ENCODE data around the gene GEMIN7.
A peak's percentile ranks its signal among the peaks of the same experiment; 100 is the strongest.

The GEMIN7 gene

GRCh38 chr19:45076851-45077730 lies 2.0 kb upstream of the GEMIN7 start:
- Histone ChIP-seq H3K9me3 (ENCODE audit: control insufficient read depth, low read length) (no peaks in the 10 kb centered on the region), H3K36me3 (ENCODE audit: control insufficient read depth, insufficient read depth, low read length, severe bottlenecking) (peaks cover 5% of the 10 kb centered on the region), H3K4me1 (ENCODE audit: control insufficient read depth, insufficient read depth, low read length) (peaks cover 15% of the 10 kb centered on the region), H3K4me3 (ENCODE audit: low read length) (peak overlapping the region; percentile 66), H3K9ac (ENCODE audit: low read length) (peak overlapping the region; percentile 61), H3K27me3 (replicated peaks; ENCODE audit: control insufficient read depth, insufficient read depth, low read length) (no peaks in the 10 kb centered on the region)
- no peak for DNase-seq (ENCODE audit: low read depth)

- Histone ChIP-seq H3K9me3 (ENCODE audit: control insufficient read depth, low read length) (no peaks in the 10 kb centered on the region), H3K36me3 (ENCODE audit: control insufficient read depth, insufficient read depth, low read length, severe bottlenecking) (peaks cover 9% of the 10 kb centered on the region), H3K4me3 (ENCODE audit: low read length) (peak overlapping the region; percentile 96), H3K27me3 (replicated peaks; ENCODE audit: control insufficient read depth, insufficient read depth, low read length) (no peaks in the 10 kb centered on the region), H3K4me1 (ENCODE audit: control insufficient read depth, insufficient read depth, low read length) (peaks cover 15% of the 10 kb centered on the region), H3K9ac (ENCODE audit: low read length) (peak overlapping the region; percentile 93)
- DNase-seq (ENCODE audit: low read depth) = no peak
These were observed 534 bp upstream of the GEMIN7 start for GRCh38 chr19:45078390-45079062.

- no peak for DNase-seq (ENCODE audit: low read depth)
- H3K36me3 ChIP-seq (ENCODE audit: control insufficient read depth, insufficient read depth, low read length, severe bottlenecking) = peaks cover 10% of the 10 kb centered on the region
- peak overlapping the region; percentile 93 for H3K9ac ChIP-seq (ENCODE audit: low read length)
- no peaks in the 10 kb centered on the region for H3K9me3 ChIP-seq (ENCODE audit: control insufficient read depth, low read length)
- peaks cover 15% of the 10 kb centered on the region for H3K4me1 ChIP-seq (ENCODE audit: control insufficient read depth, insufficient read depth, low read length)
- peak overlapping the region; percentile 96 for H3K4me3 ChIP-seq (ENCODE audit: low read length)
- no peaks in the 10 kb centered on the region for H3K27me3 ChIP-seq (replicated peaks; ENCODE audit: control insufficient read depth, insufficient read depth, low read length)
These were observed 881 bp downstream of the GEMIN7 start for GRCh38 chr19:45079911-45080370.

GRCh38 chr19:45082170-45082569 lies 3.1 kb downstream of the GEMIN7 start:
- no peak for DNase-seq (ENCODE audit: low read depth)
- H3K4me1 ChIP-seq (ENCODE audit: control insufficient read depth, insufficient read depth, low read length) = peaks cover 15% of the 10 kb centered on the region
- no peak overlapping the region for H3K9ac ChIP-seq (ENCODE audit: low read length)
- H3K9me3 ChIP-seq (ENCODE audit: control insufficient read depth, low read length) = no peaks in the 10 kb centered on the region
- peaks cover 18% of the 10 kb centered on the region for H3K36me3 ChIP-seq (ENCODE audit: control insufficient read depth, insufficient read depth, low read length, severe bottlenecking)
- no peaks in the 10 kb centered on the region for H3K27me3 ChIP-seq (replicated peaks; ENCODE audit: control insufficient read depth, insufficient read depth, low read length)
- H3K4me3 ChIP-seq (ENCODE audit: low read length) = no peak overlapping the region

- Histone ChIP-seq H3K9ac (ENCODE audit: low read length) (no peak overlapping the region), H3K9me3 (ENCODE audit: control insufficient read depth, low read length) (no peaks in the 10 kb centered on the region), H3K27me3 (replicated peaks; ENCODE audit: control insufficient read depth, insufficient read depth, low read length) (no peaks in the 10 kb centered on the region), H3K4me3 (ENCODE audit: low read length) (no peak overlapping the region), H3K4me1 (ENCODE audit: control insufficient read depth, insufficient read depth, low read length) (peaks cover 8% of the 10 kb centered on the region), H3K36me3 (ENCODE audit: control insufficient read depth, insufficient read depth, low read length, severe bottlenecking) (peaks cover 35% of the 10 kb centered on the region)
- DNase-seq (ENCODE audit: low read depth) = no peak
These were observed 7.4 kb downstream of the GEMIN7 start for GRCh38 chr19:45086480-45086879.

GRCh38 chr19:45087531-45087930 lies 8.5 kb downstream of the GEMIN7 start:
- Histone ChIP-seq H3K9me3 (ENCODE audit: control insufficient read depth, low read length) (no peaks in the 10 kb centered on the region), H3K36me3 (ENCODE audit: control insufficient read depth, insufficient read depth, low read length, severe bottlenecking) (peaks cover 26% of the 10 kb centered on the region), H3K9ac (ENCODE audit: low read length) (no peak overlapping the region), H3K27me3 (replicated peaks; ENCODE audit: control insufficient read depth, insufficient read depth, low read length) (no peaks in the 10 kb centered on the region), H3K4me1 (ENCODE audit: control insufficient read depth, insufficient read depth, low read length) (peaks cover 8% of the 10 kb centered on the region), H3K4me3 (ENCODE audit: low read length) (no peak overlapping the region)
- no peak for DNase-seq (ENCODE audit: low read depth)

GRCh38 chr19:45090034-45090433 lies 11.0 kb downstream of the GEMIN7 start:
- no peaks in the 10 kb centered on the region for H3K9me3 ChIP-seq (ENCODE audit: control insufficient read depth, low read length)
- no peak overlapping the region for H3K4me3 ChIP-seq (ENCODE audit: low read length)
- no peaks in the 10 kb centered on the region for H3K27me3 ChIP-seq (replicated peaks; ENCODE audit: control insufficient read depth, insufficient read depth, low read length)
- DNase-seq (ENCODE audit: low read depth) = no peak
- H3K9ac ChIP-seq (ENCODE audit: low read length) = no peak overlapping the region
- peaks cover 24% of the 10 kb centered on the region for H3K36me3 ChIP-seq (ENCODE audit: control insufficient read depth, insufficient read depth, low read length, severe bottlenecking)
- H3K4me1 ChIP-seq (ENCODE audit: control insufficient read depth, insufficient read depth, low read length) = peaks cover 22% of the 10 kb centered on the region

GRCh38 chr19:45090606-45091005 lies 11.5 kb downstream of the GEMIN7 start:
- Histone ChIP-seq H3K4me3 (ENCODE audit: low read length) (peak overlapping the region; percentile 98), H3K9ac (ENCODE audit: low read length) (peak overlapping the region; percentile 75), H3K4me1 (ENCODE audit: control insufficient read depth, insufficient read depth, low read length) (peaks cover 26% of the 10 kb centered on the region), H3K27me3 (replicated peaks; ENCODE audit: control insufficient read depth, insufficient read depth, low read length) (no peaks in the 10 kb centered on the region), H3K36me3 (ENCODE audit: control insufficient read depth, insufficient read depth, low read length, severe bottlenecking) (peaks cover 22% of the 10 kb centered on the region), H3K9me3 (ENCODE audit: control insufficient read depth, low read length) (no peaks in the 10 kb centered on the region)
- no peak for DNase-seq (ENCODE audit: low read depth)

GRCh38 chr19:45091031-45091923 lies 12.2 kb downstream of the GEMIN7 start:
- Histone ChIP-seq H3K9ac (ENCODE audit: low read length) (peak overlapping the region; percentile 97), H3K4me3 (ENCODE audit: low read length) (peak overlapping the region; percentile 98), H3K27me3 (replicated peaks; ENCODE audit: control insufficient read depth, insufficient read depth, low read length) (no peaks in the 10 kb centered on the region), H3K36me3 (ENCODE audit: control insufficient read depth, insufficient read depth, low read length, severe bottlenecking) (peaks cover 20% of the 10 kb centered on the region), H3K9me3 (ENCODE audit: control insufficient read depth, low read length) (no peaks in the 10 kb centered on the region), H3K4me1 (ENCODE audit: control insufficient read depth, insufficient read depth, low read length) (peaks cover 33% of the 10 kb centered on the region)
- DNase-seq (ENCODE audit: low read depth) = peak; percentile 100

GRCh38 chr19:45092747-45093678 lies 14.0 kb downstream of the GEMIN7 start, which contains the start of gene PPP1R37:
PPP1R37 (plus strand) TSS chr19:45093179; CDS start chr19:45093326, 147 bp downstream.
- Histone ChIP-seq H3K27me3 (replicated peaks; ENCODE audit: control insufficient read depth, insufficient read depth, low read length) (no peaks in the 10 kb centered on the region), H3K9ac (ENCODE audit: low read length) (peak within 1 kb of the TSS; percentile 97), H3K4me3 (ENCODE audit: low read length) (peak within 1 kb of the TSS; percentile 98), H3K36me3 (ENCODE audit: control insufficient read depth, insufficient read depth, low read length, severe bottlenecking) (peaks cover 17% of the 10 kb centered on the region), H3K9me3 (ENCODE audit: control insufficient read depth, low read length) (no peaks in the 10 kb centered on the region), H3K4me1 (ENCODE audit: control insufficient read depth, insufficient read depth, low read length) (peaks cover 39% of the 10 kb centered on the region)
- DNase-seq (ENCODE audit: low read depth) = peak; percentile 98
